ENCODE results near the gene CADM2.

CADM2 gene

DNA sequence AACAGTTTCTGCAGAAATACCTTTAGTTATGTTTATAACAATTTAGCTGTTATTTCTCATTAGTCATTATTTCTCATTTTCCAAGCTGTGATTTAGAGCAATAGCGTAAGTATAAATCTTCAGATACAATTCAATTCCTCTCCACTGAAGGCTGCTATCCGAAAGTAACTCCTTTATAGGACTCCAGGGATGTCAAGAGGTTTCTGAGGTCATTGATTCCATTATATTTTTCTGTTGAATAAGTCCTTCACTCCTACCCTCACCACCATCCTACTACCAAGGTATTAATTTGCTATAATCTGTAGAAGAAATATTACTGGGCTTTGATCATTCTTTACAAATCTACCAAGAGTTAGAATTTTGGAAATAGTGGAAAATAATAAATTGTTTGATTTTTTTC lies 285.7 kb downstream of the CADM2 start:
- no peak overlapping the region for H3K4me2 ChIP-seq
- TF ChIP-seq, protein P1, sequence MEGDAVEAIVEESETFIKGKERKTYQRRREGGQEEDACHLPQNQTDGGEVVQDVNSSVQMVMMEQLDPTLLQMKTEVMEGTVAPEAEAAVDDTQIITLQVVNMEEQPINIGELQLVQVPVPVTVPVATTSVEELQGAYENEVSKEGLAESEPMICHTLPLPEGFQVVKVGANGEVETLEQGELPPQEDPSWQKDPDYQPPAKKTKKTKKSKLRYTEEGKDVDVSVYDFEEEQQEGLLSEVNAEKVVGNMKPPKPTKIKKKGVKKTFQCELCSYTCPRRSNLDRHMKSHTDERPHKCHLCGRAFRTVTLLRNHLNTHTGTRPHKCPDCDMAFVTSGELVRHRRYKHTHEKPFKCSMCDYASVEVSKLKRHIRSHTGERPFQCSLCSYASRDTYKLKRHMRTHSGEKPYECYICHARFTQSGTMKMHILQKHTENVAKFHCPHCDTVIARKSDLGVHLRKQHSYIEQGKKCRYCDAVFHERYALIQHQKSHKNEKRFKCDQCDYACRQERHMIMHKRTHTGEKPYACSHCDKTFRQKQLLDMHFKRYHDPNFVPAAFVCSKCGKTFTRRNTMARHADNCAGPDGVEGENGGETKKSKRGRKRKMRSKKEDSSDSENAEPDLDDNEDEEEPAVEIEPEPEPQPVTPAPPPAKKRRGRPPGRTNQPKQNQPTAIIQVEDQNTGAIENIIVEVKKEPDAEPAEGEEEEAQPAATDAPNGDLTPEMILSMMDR (conservative IDR thresholded peaks at IDR 0.05; ENCODE audit: low read depth, low read length), result no peak
- no peak overlapping the region for H3K27ac ChIP-seq
- H3K36me3 ChIP-seq (ENCODE audit: insufficient read depth), result no peaks in the 10 kb centered on the region
- H3K9ac ChIP-seq, result no peak overlapping the region
- H3K27me3 ChIP-seq (ENCODE audit: insufficient read depth, low read depth), result no peaks in the 10 kb centered on the region
- no peaks in the 10 kb centered on the region for H3K79me2 ChIP-seq (ENCODE audit: insufficient read depth, low read depth)
- H3K4me1 ChIP-seq (ENCODE audit: low read depth, poor library complexity, severe bottlenecking), result no peaks in the 10 kb centered on the region
- H3K4me3 ChIP-seq (IDR thresholded peaks at IDR 0.05; ENCODE audit: insufficient read depth, low read depth, low read length), result no peak overlapping the region
- no peak overlapping the region for H2AFZ ChIP-seq (ENCODE audit: low read depth)
- no peaks in the 10 kb centered on the region for H4K20me1 ChIP-seq (ENCODE audit: insufficient read depth)

DNA sequence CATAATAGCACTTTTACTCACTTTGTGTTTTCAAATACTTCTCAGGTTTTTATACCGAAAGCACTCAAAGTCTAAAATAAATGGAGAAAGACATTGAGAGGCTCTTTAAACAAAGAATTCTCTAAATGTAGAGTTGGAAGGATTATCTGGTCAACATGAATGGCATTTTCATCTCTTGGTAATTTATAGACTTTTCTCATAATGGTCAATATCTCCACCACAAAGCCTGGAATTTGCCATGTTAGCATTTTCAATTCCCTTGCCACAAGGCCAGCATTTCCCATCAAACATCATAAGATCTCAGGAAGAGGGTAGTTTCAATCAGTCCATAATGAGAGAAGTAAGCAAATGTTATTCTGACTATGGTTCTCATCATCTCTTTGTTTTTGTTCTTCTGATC lies 293.0 kb downstream of the CADM2 start:
- peak overlapping the region; percentile 31 for H3K4me2 ChIP-seq
- TF ChIP-seq, protein P1 (conservative IDR thresholded peaks at IDR 0.05; ENCODE audit: low read depth, low read length), result no peak
- no peaks in the 10 kb centered on the region for H3K79me2 ChIP-seq (ENCODE audit: insufficient read depth, low read depth)
- no peaks in the 10 kb centered on the region for H4K20me1 ChIP-seq (ENCODE audit: insufficient read depth)
- H3K4me1 ChIP-seq (ENCODE audit: low read depth, poor library complexity, severe bottlenecking), result peaks cover 18% of the 10 kb centered on the region
- no peak overlapping the region for H3K4me3 ChIP-seq (IDR thresholded peaks at IDR 0.05; ENCODE audit: insufficient read depth, low read depth, low read length)
- no peak overlapping the region for H3K9ac ChIP-seq
- no peaks in the 10 kb centered on the region for H3K36me3 ChIP-seq (ENCODE audit: insufficient read depth)
- H2AFZ ChIP-seq (ENCODE audit: low read depth), result no peak overlapping the region
- H3K27me3 ChIP-seq (ENCODE audit: insufficient read depth, low read depth), result no peaks in the 10 kb centered on the region
- no peak overlapping the region for H3K27ac ChIP-seq

DNA sequence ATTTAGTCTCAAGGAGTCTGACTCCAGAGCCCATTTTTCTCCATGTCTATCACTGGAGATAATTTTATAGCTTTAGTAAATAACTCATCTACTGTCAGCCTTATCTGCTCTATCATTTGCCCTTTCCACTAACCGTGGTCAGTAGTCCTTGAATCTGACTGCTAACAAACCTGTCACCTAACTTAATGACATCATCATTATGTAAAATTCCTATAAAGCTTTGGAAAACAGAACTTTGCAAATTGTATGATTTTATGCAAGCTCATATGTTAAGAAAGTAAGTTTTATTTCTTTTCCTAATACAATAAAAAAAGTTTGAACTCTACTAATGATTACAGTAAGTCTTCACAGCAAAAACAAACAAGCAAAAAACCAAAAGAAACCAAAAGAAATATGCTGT lies 293.9 kb downstream of the CADM2 start:
- TF ChIP-seq, protein P1 (conservative IDR thresholded peaks at IDR 0.05; ENCODE audit: low read depth, low read length), result no peak
- H2AFZ ChIP-seq (ENCODE audit: low read depth), result no peak overlapping the region
- no peak overlapping the region for H3K9ac ChIP-seq
- H3K36me3 ChIP-seq (ENCODE audit: insufficient read depth), result no peaks in the 10 kb centered on the region
- no peak overlapping the region for H3K4me3 ChIP-seq (IDR thresholded peaks at IDR 0.05; ENCODE audit: insufficient read depth, low read depth, low read length)
- H3K27me3 ChIP-seq (ENCODE audit: insufficient read depth, low read depth), result no peaks in the 10 kb centered on the region
- H3K79me2 ChIP-seq (ENCODE audit: insufficient read depth, low read depth), result no peaks in the 10 kb centered on the region
- H4K20me1 ChIP-seq (ENCODE audit: insufficient read depth), result no peaks in the 10 kb centered on the region
- no peak overlapping the region for H3K4me2 ChIP-seq
- H3K4me1 ChIP-seq (ENCODE audit: low read depth, poor library complexity, severe bottlenecking), result peaks cover 18% of the 10 kb centered on the region
- no peak overlapping the region for H3K27ac ChIP-seq

DNA sequence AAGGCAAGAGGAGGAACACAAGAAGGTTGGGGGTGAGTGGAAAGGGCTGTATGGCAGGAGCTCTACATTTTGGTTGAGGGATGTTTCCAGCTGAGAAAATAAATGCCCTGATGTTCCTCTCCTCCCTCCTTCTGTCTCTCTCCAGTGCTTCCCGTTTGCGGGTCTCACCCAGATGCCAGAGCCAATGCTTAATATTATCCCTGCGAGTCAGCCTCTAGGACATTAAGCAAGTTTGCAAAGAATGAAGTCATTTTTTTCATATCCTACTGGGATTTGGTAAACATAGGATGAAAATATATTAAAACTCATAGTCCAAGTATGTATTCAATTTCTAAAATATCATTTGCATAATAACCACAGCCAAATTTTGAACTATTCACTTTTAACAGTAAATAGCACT lies 295.9 kb downstream of the CADM2 start:
- Histone ChIP-seq H3K4me2 (no peak overlapping the region), H3K9ac (no peak overlapping the region), H3K27me3 (ENCODE audit: insufficient read depth, low read depth) (no peaks in the 10 kb centered on the region), H3K79me2 (ENCODE audit: insufficient read depth, low read depth) (no peaks in the 10 kb centered on the region), H4K20me1 (ENCODE audit: insufficient read depth) (no peaks in the 10 kb centered on the region), H3K4me3 (IDR thresholded peaks at IDR 0.05; ENCODE audit: insufficient read depth, low read depth, low read length) (no peak overlapping the region), H2AFZ (ENCODE audit: low read depth) (no peak overlapping the region), H3K4me1 (ENCODE audit: low read depth, poor library complexity, severe bottlenecking) (peaks cover 18% of the 10 kb centered on the region), H3K27ac (no peak overlapping the region), H3K36me3 (ENCODE audit: insufficient read depth) (no peaks in the 10 kb centered on the region)
- TF ChIP-seq, protein P1 (conservative IDR thresholded peaks at IDR 0.05; ENCODE audit: low read depth, low read length), result no peak

Data from KMS-11 (cell line).